Parathyroid adenoma (tissue), 2 donors: ENCODE data around the gene GABRD.
A peak's percentile ranks its signal among the peaks of the same experiment; 100 is the strongest.

Experiments used
- H2AFZ ChIP-seq: fragments of 300-600 bp; sonication (generic); one replicate; pipeline ENCODE4 v1.7.0; 2017; ENCODE audit warnings: antibody characterized with exemption, mild to moderate bottlenecking
- H3K27ac ChIP-seq: fragments of 300-600 bp; sonication (generic); one replicate; pipeline ENCODE4 v1.7.0; 2017
- H3K27me3 ChIP-seq: fragments of 300-600 bp; sonication (generic); one replicate; pipeline ENCODE4 v1.7.0; 2017; ENCODE audit warnings: low read length; ENCODE audit not compliant: control insufficient read depth, insufficient read depth
- H3K36me3 ChIP-seq: fragments of 300-600 bp; sonication (generic); one replicate; pipeline ENCODE4 v1.7.0; 2017; ENCODE audit warnings: low read length; ENCODE audit not compliant: control insufficient read depth, insufficient read depth
- H3K4me1 ChIP-seq: fragments of 300-600 bp; sonication (generic); one replicate; pipeline ENCODE4 v1.7.0; 2017; ENCODE audit warnings: control low read depth
- H3K4me2 ChIP-seq: fragments of 300-600 bp; sonication (generic); one replicate; pipeline ENCODE4 v1.7.0; 2017; ENCODE audit warnings: low read length
- H3K4me3 ChIP-seq: fragments of 300-600 bp; sonication (generic); one replicate; pipeline ENCODE4 v1.7.0; 2017; ENCODE audit warnings: low read depth, low read length
- H3K79me2 ChIP-seq: fragments of 300-600 bp; sonication (generic); one replicate; pipeline ENCODE4 v1.7.0; 2017; ENCODE audit warnings: control low read depth
- H3K9ac ChIP-seq: fragments of 300-600 bp; sonication (generic); one replicate; pipeline ENCODE4 v1.7.0; 2017; ENCODE audit warnings: mild to moderate bottlenecking
- H3K9me3 ChIP-seq: fragments of 300-600 bp; sonication (generic); one replicate; pipeline ENCODE4 v1.7.0; 2017; ENCODE audit warnings: low read length; ENCODE audit not compliant: control insufficient read depth
- TF ChIP-seq, protein P1 (sequence below): fragments of 300-600 bp; sonication (generic); IDR thresholded peaks from one replicate; pipeline ENCODE4 v1.7.0; 2017; ENCODE audit warnings: antibody characterized with exemption, mild to moderate bottlenecking
- donor health status: primary hyperparathyroidism.

The GABRD gene

GRCh38 chr1:2016123-2016522 lies 3.0 kb upstream of the GABRD start:
- no peak overlapping the region for H3K4me2 ChIP-seq
- no peak overlapping the region for H3K4me3 ChIP-seq
- H3K9me3 ChIP-seq: no peaks in the 10 kb centered on the region
- no peaks in the 10 kb centered on the region for H3K79me2 ChIP-seq
- H2AFZ ChIP-seq: no peak overlapping the region
- no peak overlapping the region for H3K9ac ChIP-seq
- no peaks in the 10 kb centered on the region for H3K27me3 ChIP-seq
- H3K36me3 ChIP-seq: no peaks in the 10 kb centered on the region
- TF ChIP-seq, protein P1, sequence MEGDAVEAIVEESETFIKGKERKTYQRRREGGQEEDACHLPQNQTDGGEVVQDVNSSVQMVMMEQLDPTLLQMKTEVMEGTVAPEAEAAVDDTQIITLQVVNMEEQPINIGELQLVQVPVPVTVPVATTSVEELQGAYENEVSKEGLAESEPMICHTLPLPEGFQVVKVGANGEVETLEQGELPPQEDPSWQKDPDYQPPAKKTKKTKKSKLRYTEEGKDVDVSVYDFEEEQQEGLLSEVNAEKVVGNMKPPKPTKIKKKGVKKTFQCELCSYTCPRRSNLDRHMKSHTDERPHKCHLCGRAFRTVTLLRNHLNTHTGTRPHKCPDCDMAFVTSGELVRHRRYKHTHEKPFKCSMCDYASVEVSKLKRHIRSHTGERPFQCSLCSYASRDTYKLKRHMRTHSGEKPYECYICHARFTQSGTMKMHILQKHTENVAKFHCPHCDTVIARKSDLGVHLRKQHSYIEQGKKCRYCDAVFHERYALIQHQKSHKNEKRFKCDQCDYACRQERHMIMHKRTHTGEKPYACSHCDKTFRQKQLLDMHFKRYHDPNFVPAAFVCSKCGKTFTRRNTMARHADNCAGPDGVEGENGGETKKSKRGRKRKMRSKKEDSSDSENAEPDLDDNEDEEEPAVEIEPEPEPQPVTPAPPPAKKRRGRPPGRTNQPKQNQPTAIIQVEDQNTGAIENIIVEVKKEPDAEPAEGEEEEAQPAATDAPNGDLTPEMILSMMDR: no peak
- H3K4me1 ChIP-seq: no peaks in the 10 kb centered on the region
- no peak overlapping the region for H3K27ac ChIP-seq

DNA sequence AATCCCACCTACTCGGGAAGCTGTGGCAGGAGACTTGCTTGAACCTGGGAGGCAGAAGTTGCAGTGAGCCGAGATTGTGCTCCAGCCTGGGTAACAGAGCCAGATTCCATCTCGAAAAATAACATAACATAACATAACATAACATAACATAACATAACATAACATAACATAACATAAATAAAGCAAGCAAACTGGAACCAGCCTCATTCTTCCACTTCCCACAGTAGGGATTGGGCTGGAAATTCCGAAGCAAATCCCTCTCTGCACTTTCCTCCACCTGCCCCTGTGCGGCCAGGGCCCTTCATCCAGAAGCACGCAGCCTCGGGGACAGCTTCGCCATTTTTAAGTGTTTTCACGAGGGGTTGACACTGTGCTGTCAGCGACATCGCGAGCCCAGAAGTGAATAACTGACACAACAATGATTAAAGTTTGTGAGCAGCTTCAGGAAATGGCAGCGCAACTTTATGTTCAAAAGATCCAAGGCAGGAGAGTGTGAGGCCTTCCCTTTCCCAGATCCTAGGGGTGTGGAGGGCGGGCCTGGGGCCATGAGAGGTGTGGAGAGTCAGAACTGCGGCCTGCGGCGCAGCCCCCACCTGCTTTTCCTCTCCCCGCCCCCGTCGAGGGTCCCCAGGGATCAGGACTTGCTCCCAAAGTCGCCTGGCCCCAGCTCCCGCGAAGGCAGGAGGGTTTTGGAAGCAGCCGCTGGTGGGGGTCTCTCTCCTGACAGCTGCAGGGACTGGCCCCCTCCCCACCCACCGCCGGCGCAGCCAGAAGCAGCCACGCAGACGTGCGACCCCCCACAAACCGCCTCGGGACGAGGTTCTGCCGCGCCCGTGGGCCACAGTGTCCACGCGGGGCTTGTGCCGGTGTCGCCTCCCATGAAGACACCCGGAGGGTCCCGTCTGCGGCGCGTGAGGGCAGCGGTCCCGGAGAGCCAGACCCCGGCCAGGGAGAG lies 651 bp upstream of the GABRD start:
- H3K27ac ChIP-seq: no peak overlapping the region
- H3K36me3 ChIP-seq: no peaks in the 10 kb centered on the region
- no peak overlapping the region for H3K4me3 ChIP-seq
- H3K4me2 ChIP-seq: no peak overlapping the region
- H3K9me3 ChIP-seq: no peaks in the 10 kb centered on the region
- H3K9ac ChIP-seq: no peak overlapping the region
- no peaks in the 10 kb centered on the region for H3K27me3 ChIP-seq
- TF ChIP-seq, protein P1: no peak
- H3K79me2 ChIP-seq: no peaks in the 10 kb centered on the region
- H2AFZ ChIP-seq: no peak overlapping the region
- H3K4me1 ChIP-seq: no peaks in the 10 kb centered on the region

DNA sequence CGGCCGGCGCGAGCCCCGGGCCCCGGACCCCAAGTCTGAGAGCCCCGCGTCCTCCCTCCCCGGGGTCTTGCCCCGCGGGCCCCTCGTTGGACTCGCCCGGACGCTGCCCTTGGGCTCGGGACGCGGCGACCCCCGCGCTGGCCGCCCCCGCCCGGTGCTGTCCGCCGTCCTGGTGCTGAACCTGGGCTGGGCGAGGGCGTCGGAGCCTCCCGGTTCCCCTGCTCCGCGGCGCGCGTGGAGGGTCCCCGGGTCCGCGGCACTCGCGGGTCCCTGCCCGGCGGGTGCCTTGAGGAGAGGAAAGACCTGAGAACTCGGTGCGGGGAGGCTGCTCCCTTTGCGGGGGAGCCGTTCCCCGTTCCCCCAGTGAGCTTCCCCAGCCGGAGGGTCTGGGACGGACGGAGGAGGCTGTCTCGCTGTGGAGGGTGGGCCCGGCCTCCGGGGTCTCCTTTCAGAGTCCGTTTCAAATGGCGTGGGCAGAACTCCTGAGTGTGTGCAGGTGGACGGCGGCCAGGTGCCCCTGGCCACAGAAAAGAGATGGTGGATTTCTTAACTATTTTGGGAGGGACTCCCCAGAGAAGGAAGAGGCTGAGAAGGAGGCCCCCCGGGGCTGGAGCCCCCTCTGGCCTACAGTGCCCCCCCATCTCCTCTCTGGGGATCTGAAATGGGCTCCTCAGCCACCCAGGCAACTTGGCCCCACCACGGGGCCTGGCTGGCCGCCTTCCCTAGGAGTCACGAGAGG lies 595 bp downstream of the GABRD start:
- H3K4me1 ChIP-seq: no peaks in the 10 kb centered on the region
- H3K4me3 ChIP-seq: peak overlapping the region; percentile 5
- no peak overlapping the region for H3K9ac ChIP-seq
- H3K4me2 ChIP-seq: peak overlapping the region; percentile 22
- H2AFZ ChIP-seq: no peak overlapping the region
- no peaks in the 10 kb centered on the region for H3K36me3 ChIP-seq
- TF ChIP-seq, protein P1: no peak
- no peaks in the 10 kb centered on the region for H3K9me3 ChIP-seq
- no peaks in the 10 kb centered on the region for H3K79me2 ChIP-seq
- H3K27ac ChIP-seq: no peak overlapping the region
- H3K27me3 ChIP-seq: no peaks in the 10 kb centered on the region

GRCh38 chr1:2020310-2020655 lies 1.1 kb downstream of the GABRD start:
- TF ChIP-seq, protein P1: no peak
- Histone ChIP-seq H3K4me1 (no peaks in the 10 kb centered on the region), H3K79me2 (no peaks in the 10 kb centered on the region), H3K4me3 (no peak overlapping the region), H3K27ac (no peak overlapping the region), H3K36me3 (no peaks in the 10 kb centered on the region), H3K9ac (no peak overlapping the region), H3K27me3 (no peaks in the 10 kb centered on the region), H3K4me2 (no peak overlapping the region), H3K9me3 (no peaks in the 10 kb centered on the region), H2AFZ (no peak overlapping the region)
